Esophagus muscularis mucosa (tissue), 4 donors: Measurements from ENCODE around the gene GPRASP2. TPM values are rescaled to one million over a fixed set of nuclear protein-coding genes. Genes with fewer than 3 reads are reported as not detected.

Source experiments
- DNase-seq: peaks from one replicate; pipeline ENCODE4 v3.0.0-alpha.2; 2017; ENCODE audit errors: extremely low spot score
- H3K27ac ChIP-seq, 4 donors: fragments of 200-600 bp; sonication (generic); replicated peaks in 1 of 4; 1 replicate in 3 of 4; 2 replicates in 1 of 4; pipeline ENCODE4 v1.5.1; 2016 to 2019; ENCODE audit warnings: mild to moderate bottlenecking in 1 of 4
- H3K27me3 ChIP-seq, 4 donors: fragments of 200-600 bp; sonication (generic); one replicate each; pipeline versions ENCODE4 v1.5.1 to v1.6.0; 2016 to 2019
- H3K36me3 ChIP-seq, 4 donors: fragments of 200-600 bp; sonication (generic); one replicate each; pipeline ENCODE4 v1.5.1; 2016 to 2019
- H3K4me1 ChIP-seq, 4 donors: fragments of 200-600 bp; sonication (generic); one replicate each; pipeline ENCODE4 v1.5.1; 2016 to 2019
- H3K4me3 ChIP-seq, 4 donors: fragments of 200-600 bp; sonication (generic); 1 replicate in 2 of 4; 2 replicates in 2 of 4; pipeline ENCODE4 v1.5.1; 2016 to 2019; ENCODE audit warnings: mild to moderate bottlenecking in 4 of 4, moderate library complexity in 1 of 4
- H3K9me3 ChIP-seq, 4 donors: fragments of 200-600 bp; sonication (generic); 1 replicate in 3 of 4; 2 replicates in 1 of 4; pipeline ENCODE4 v1.5.1; 2016 to 2019
- EP300 ChIP-seq: sonication (generic); formaldehyde crosslinking; IDR thresholded peaks from one replicate; pipeline ENCODE4 v1.6.1; 2017; ENCODE audit warnings: antibody characterized with exemption
- POLR2A ChIP-seq: fragments of 450-650 bp; IDR thresholded peaks from one replicate; pipeline ENCODE4 v1.6.1; 2017; ENCODE audit warnings: antibody characterized with exemption, moderate library complexity, mild to moderate bottlenecking, low read depth
- POLR2AphosphoS5 ChIP-seq, 2 donors: sonication (generic); formaldehyde crosslinking; IDR thresholded peaks; one replicate each; pipeline ENCODE4 v1.6.1; 2017; ENCODE audit warnings: antibody characterized with exemption in 2 of 2
- WGBS: methylation state at CpG from one replicate; pipeline ENCODE4 v1.1.5; 2018; 5-methylcytosine and 5-hydroxymethylcytosine counted together
- intact Hi-C: fragments of 100-400 bp; cut with DNase I; formaldehyde crosslinking; loops from one replicate; pipeline ENCODE4 v1.15.1; 2023
- total RNA-seq, 4 donors: library from RNA; depleted of rRNA; stranded (reverse); fragments of >200 nt; gene quantifications; one replicate each; pipeline versions ENCODE4 v1.1.0 to v1.2.1, GENCODE V29; 2016
- TF ChIP-seq, protein P1 (sequence below), 3 experiments: fragments of 200-600 bp in 2 of 3; fragments of 450-650 bp in 1 of 3; sonication (generic) in 2 of 3; IDR thresholded peaks; one replicate each; pipeline ENCODE4 v1.5.1; 2017 to 2019; ENCODE audit warnings: antibody characterized with exemption in 3 of 3, mild to moderate bottlenecking in 2 of 3, moderate library complexity in 1 of 3

Gene GPRASP2
- total RNA-seq, 4 donors from 2014 or later = 5.4 to 14.9 (median 10.7) TPM

DNA sequence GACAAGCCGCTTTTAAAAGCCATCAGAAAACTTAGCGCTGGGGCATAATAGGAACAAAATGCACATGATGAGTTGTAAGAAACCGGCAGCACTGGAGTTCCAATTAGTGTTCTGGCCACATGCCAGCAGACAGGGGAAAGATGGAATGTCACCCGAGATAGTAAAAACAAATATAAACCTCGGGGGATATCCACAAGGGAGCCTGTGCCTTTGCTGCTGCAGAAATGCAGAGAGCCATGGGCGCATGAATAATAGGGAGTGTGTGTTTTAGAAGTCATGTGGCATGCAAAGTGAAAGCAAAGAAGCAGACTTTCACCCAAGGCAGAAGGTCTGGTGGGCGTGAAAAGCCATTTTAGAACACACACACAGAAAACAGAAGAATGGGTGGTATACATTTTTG is 27.4 kb downstream of the GPRASP2 start:
- 68% methylated on average over 7 of the region's 7 CpGs for WGBS
- TF ChIP-seq EP300 = no peak
- H3K27me3 ChIP-seq = no peaks in the 10 kb centered on the region
- intact Hi-C loops = no loop called here
- no peaks in the 10 kb centered on the region for H3K9me3 ChIP-seq
- H3K27ac ChIP-seq = no peak overlapping the region
- no peaks in the 10 kb centered on the region for H3K36me3 ChIP-seq
- no peaks in the 10 kb centered on the region for H3K4me1 ChIP-seq
- no peak for DNase-seq
- no peak overlapping the region for H3K4me3 ChIP-seq

GRCh38 chrX:102744307-102744706 is 32.1 kb downstream of the GPRASP2 start:
- TF ChIP-seq POLR2AphosphoS5 (IDR thresholded peaks at IDR 0.05) (no peak), POLR2A (no peak), EP300 (no peak)
- TF ChIP-seq, protein P1, sequence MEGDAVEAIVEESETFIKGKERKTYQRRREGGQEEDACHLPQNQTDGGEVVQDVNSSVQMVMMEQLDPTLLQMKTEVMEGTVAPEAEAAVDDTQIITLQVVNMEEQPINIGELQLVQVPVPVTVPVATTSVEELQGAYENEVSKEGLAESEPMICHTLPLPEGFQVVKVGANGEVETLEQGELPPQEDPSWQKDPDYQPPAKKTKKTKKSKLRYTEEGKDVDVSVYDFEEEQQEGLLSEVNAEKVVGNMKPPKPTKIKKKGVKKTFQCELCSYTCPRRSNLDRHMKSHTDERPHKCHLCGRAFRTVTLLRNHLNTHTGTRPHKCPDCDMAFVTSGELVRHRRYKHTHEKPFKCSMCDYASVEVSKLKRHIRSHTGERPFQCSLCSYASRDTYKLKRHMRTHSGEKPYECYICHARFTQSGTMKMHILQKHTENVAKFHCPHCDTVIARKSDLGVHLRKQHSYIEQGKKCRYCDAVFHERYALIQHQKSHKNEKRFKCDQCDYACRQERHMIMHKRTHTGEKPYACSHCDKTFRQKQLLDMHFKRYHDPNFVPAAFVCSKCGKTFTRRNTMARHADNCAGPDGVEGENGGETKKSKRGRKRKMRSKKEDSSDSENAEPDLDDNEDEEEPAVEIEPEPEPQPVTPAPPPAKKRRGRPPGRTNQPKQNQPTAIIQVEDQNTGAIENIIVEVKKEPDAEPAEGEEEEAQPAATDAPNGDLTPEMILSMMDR (IDR thresholded peaks at IDR 0.05) = no peak
- intact Hi-C loops = no loop called here
- Histone ChIP-seq H3K4me1 (peaks cover 0 to 8% (median 6%) of the 10 kb centered on the region in 4 donors), H3K27me3 (no peaks in the 10 kb centered on the region), H3K36me3 (no peaks in the 10 kb centered on the region), H3K4me3 (no peak overlapping the region), H3K9me3 (no peaks in the 10 kb centered on the region), H3K27ac (no peak overlapping the region)
- no peak for DNase-seq
- WGBS = 71% methylated on average over 1 of the region's 1 CpG

DNA sequence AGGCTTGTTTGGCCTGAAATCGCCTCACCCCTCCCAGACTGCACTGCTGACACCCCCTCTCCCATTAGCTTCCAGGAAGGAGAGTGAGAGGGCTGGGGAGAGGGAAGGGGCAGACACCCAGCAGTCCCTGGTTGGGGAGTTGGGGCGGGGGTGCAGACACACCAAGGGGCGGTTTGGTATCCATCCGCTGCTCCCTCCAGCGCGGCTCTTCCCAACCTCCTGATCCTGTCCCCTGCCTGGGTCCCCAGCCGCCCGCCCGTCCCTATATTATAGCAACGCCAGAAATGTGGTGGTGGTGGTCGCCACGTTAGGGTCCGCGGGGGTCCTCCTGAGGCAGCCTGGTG is 33.2 kb downstream of the GPRASP2 start:
- intact Hi-C loops = no loop called here
- WGBS = 25% methylated on average over 8 of the region's 14 CpGs
- Histone ChIP-seq H3K27ac (no peak overlapping the region), H3K36me3 (no peaks in the 10 kb centered on the region), H3K27me3 (no peaks in the 10 kb centered on the region), H3K4me3 (peak overlapping the region; percentile 56 to 65 (median 56)), H3K4me1 (peaks cover 0 to 8% (median 6%) of the 10 kb centered on the region in 4 donors), H3K9me3 (no peaks in the 10 kb centered on the region)
- no peak for DNase-seq
- TF ChIP-seq, protein P1 (IDR thresholded peaks at IDR 0.05) = no peak
- TF ChIP-seq POLR2A (no peak), EP300 (no peak), POLR2AphosphoS5 (IDR thresholded peaks at IDR 0.05) (no peak)

GRCh38 chrX:102745857-102746584 is 33.8 kb downstream of the GPRASP2 start:
- Histone ChIP-seq H3K4me3 (peak overlapping the region; percentile 56 to 65 (median 56)), H3K9me3 (no peaks in the 10 kb centered on the region), H3K36me3 (no peaks in the 10 kb centered on the region), H3K4me1 (peaks cover 0 to 8% (median 6%) of the 10 kb centered on the region in 4 donors), H3K27ac (peak overlapping the region in 2 of 4 donors; percentile 10 to 46), H3K27me3 (no peaks in the 10 kb centered on the region)
- DNase-seq = no peak
- 36% methylated on average over 45 of the region's 61 CpGs for WGBS
- TF ChIP-seq POLR2A = no peak
- TF ChIP-seq EP300 = no peak
- TF ChIP-seq, protein P1 (IDR thresholded peaks at IDR 0.05) = no peak
- no peak for TF ChIP-seq POLR2AphosphoS5 (IDR thresholded peaks at IDR 0.05)
- intact Hi-C loops = no loop called here

DNA sequence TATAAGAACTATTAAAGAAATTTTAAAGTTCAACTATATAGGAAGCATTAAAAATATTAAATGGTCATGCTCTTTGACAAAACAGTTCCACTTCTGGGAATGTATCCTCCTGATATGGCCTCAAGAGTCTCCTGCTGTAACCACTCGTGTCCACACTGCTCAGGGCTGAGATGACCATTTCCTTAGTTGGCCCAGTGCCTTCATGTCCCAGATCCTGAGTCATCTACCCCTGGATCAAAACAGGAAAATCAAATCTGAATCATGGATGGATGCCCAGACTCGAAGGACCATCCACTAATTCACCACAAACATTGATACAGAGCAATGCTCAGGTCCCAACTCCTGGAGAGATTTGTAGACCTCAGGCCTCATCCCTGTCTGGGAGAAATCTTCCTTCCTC is 53.0 kb downstream of the GPRASP2 start:
- WGBS = 30% methylated on average over 2 of the region's 2 CpGs
- Histone ChIP-seq H3K4me1 (peaks cover 4 to 6% (median 6%) of the 10 kb centered on the region in 4 donors), H3K9me3 (no peaks in the 10 kb centered on the region), H3K27ac (peak overlapping the region; percentile 21 to 53 (median 36)), H3K36me3 (no peaks in the 10 kb centered on the region), H3K4me3 (no peak overlapping the region), H3K27me3 (no peaks in the 10 kb centered on the region)
- no peak for TF ChIP-seq POLR2AphosphoS5 (IDR thresholded peaks at IDR 0.05)
- no peak for TF ChIP-seq POLR2A
- TF ChIP-seq, protein P1 (IDR thresholded peaks at IDR 0.05) = no peak
- no peak for TF ChIP-seq EP300
- no peak for DNase-seq
- intact Hi-C loops = no loop called here
